T47D (cell line): ENCODE data around the gene ACSM3.
A peak's percentile ranks its signal among the peaks of the same experiment; 100 is the strongest.
"Not testable (repeated sequence)": the region's sequence is repeated elsewhere in the genome, so short reads cannot be mapped to it uniquely, and the experiment has no call there.

Source experiments
- DNase-seq, 2 experiments: peaks; one replicate each; pipeline versions ENCODE4 v3.0.0 to v3.0.0-alpha.2; 2011 to 2012; ENCODE audit warnings: low read depth in 1 of 2, low spot score in 1 of 2
- JUND ChIP-seq: IDR thresholded peaks from 2 replicates; pipeline ENCODE4 v1.6.1; 2012; ENCODE audit warnings: low read depth
- in situ Hi-C: cut with HindIII; loops from 2 replicates; pipeline ENCODE4 v1.10.0; 2016; ENCODE audit warnings: low sequenced_read_pairs, low pct_unique_long_range_greater_than_20kb

Gene ACSM3

DNA sequence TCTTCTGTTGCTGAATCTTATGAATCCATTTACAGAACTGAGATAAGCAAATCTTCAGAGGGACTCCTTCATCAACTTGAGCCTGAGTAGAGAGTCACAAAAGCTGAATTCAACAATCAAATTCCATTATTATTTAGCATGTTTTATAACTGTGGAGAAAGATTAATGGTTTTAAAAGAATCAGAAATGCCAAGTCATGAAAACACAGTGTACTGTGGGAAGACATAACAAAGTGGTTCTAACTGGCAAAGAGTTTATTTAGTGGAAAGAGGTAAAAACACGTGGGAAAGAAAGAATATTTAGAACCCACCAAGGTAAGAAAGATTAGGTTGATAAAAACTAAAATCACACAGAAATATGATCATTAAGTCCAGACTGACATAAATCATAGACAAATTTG lies 37.5 kb downstream of the ACSM3 start:
- in situ Hi-C loops = no loop called here
- no peak for TF ChIP-seq JUND

DNA sequence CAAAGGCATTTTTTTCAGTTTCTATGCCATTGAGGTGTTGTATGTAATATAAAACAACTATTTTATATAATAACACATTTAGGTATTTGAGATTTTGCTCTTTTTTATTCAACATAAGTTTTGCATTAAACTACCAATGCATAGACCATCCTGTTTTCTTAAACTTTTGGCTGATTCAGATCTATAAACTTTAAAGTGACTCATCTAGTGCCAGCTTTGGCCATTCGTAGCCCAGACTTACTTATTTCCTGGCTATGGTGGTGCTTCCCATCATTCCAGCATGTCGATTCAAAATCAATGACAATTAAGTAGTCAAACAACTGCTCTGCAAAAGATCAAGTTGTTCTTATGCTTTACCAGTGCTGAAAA lies 39.4 kb downstream of the ACSM3 start:
- no peak for DNase-seq
- no peak for TF ChIP-seq JUND
- in situ Hi-C loops = no loop called here

More for the DNA sequence above, 37.5 kb downstream of the ACSM3 start:
- DNase-seq = no peak

- no peak for DNase-seq
- TF ChIP-seq JUND = no peak
- in situ Hi-C loops = no loop called here
Measured at GRCh38 chr16:20803561-20804214, 39.9 kb downstream of the ACSM3 start.

DNA sequence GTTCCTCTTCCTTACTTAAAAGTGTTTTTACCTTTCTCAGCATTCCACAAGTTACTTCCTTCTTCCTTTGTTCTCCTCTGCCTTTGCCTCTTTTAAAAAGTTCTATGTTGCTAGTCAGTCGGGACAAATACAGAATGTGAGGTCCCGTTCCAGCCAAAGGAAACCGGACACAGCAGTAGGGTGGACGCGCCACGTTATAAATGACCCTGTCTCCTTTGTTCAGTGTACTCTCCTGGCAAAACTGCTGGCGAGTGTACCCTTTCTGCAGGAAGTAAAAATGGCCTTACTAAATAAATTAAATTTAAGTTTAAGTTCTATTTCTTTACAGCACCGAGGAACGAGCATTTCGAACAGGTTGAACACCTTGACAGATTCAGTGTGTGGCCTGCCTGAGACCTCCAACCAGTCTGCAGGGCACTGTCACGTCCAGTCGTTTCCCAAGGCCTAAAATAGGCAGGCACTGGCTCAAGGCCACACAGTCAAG lies 41.9 kb downstream of the ACSM3 start:
- in situ Hi-C loops = not testable (repeated sequence)

DNA sequence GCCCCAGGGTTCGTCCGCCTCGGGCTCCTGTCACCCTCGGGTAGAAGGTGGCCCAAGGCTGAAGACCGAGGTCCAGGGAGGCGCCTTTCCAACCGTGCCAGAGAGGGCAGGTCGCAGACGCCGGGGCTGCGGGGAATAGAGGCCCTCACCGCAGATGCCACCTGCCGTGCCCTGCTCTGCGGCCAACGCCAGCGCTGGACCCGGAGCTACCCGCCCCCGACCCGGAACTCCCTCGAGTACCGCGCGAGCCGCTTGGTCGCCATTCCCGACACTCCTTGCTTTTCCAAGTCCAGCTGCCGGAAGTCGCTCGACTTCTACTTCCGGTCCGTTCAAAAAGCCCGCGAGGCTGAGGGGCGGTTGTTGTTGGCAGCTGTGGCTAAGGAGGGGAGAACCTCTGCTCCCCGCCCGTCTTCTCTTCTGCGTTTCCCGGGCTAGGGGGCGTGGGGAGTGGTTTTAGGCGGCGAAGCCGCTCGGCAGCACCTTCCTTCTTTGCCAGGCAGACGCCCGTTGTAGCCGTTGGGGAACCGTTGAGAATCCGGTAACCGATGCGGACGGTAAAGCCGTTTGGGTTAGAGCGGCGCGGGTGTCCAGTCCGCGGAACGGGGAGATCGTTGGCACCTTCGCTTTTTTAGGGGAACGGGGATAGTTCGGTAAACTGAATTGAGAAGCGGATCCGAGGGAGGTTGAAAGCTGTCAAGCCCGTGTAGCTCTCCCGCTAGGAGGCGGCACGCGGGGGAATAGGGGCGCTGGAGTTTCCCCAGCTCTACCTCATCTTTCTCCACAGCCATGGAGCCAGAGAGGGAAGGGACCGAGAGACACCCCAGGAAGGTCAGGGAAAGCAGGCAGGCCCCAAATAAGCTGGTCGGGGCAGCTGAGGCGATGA lies 42.6 kb downstream of the ACSM3 start, which contains the start of the genes ERI2 and REXO5:
TSS of gene ERI2 (minus strand) at position 305 of the 883 bp plus-strand sequence. CDS start at position 263, 42 bp downstream.
TSS of gene REXO5 (plus strand) at position 360 of the 883 bp plus-strand sequence. CDS start at position 787, 427 bp downstream.
- in situ Hi-C loops = no loop called here
- peak; percentile 90 to 98 for DNase-seq
- TF ChIP-seq JUND = no peak

More for the DNA sequence above, 41.9 kb downstream of the ACSM3 start:
- DNase-seq = peak in 1 of 2 experiments; percentile 4

GRCh38 chr16:20807862-20808261 lies 44.0 kb downstream of the ACSM3 start:
- no peak for TF ChIP-seq JUND
- no peak for DNase-seq
- in situ Hi-C loops = no loop called here

GRCh38 chr16:20811889-20812439 lies 48.1 kb downstream of the ACSM3 start:
- in situ Hi-C loops = no loop called here

DNA sequence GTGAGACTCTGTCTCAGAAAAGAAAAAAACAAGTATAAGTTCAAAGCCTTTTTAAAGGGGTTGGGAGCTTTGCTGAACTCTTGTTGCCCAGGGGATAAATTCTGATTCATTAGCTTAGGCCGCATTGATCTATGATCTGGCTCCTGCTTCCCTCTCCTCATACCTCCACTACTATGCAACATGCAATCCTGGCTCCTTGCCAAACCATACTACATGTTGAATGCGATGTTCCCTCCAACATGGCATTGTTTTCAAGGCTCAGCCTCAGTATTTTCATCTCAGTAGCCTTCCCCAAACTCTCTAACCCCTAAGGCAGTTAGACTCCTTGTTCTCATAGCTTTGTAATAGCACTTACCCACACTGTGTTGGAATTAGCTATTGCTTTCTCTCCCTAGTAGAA lies 48.7 kb downstream of the ACSM3 start:
- DNase-seq = no peak
- TF ChIP-seq JUND = no peak
- in situ Hi-C loops = no loop called here

More at GRCh38 chr16:20811889-20812439, 48.1 kb downstream of the ACSM3 start:
- no peak for TF ChIP-seq JUND
- no peak for DNase-seq

- TF ChIP-seq JUND = no peak
- in situ Hi-C loops = no loop called here
- DNase-seq = no peak
Measured at GRCh38 chr16:20814784-20815183, 51.0 kb downstream of the ACSM3 start.

- TF ChIP-seq JUND = no peak
- no peak for DNase-seq
- in situ Hi-C loops = no loop called here
Measured at GRCh38 chr16:20818929-20819585, 55.2 kb downstream of the ACSM3 start.

GRCh38 chr16:20821682-20822081 lies 57.9 kb downstream of the ACSM3 start:
- no peak for TF ChIP-seq JUND
- in situ Hi-C loops = no loop called here
- DNase-seq = no peak

- TF ChIP-seq JUND = no peak
- in situ Hi-C loops = no loop called here
- no peak for DNase-seq
Measured at GRCh38 chr16:20822521-20823325, 58.9 kb downstream of the ACSM3 start.
